IMR-90 (cell line): ENCODE data around the gene PCED1B. TPM values are rescaled to one million over a fixed set of nuclear protein-coding genes. Genes with fewer than 3 reads are reported as not detected.
"Not testable (repeated sequence)": the region's sequence is repeated elsewhere in the genome, so short reads cannot be mapped to it uniquely, and the experiment has no call there.

Experiments used
- ATAC-seq: fragments of 200-7000 bp; cut with Tn5 transposase; 2 replicates; pipeline ENCODE4 v1.9.1; 2020; ENCODE audit warnings: low read depth, mild to moderate bottlenecking, moderate library complexity
- BruUV-seq: library from RNA; stranded (reverse); fragments of 400-500 nt; replicated peaks from 2 replicates; lab custom pipeline; 2021; lab: Mats Ljungman, UMichigan
- CTCF ChIA-PET: fragments of 300-600 bp; formaldehyde crosslinking; extraction: SDS; loops from one replicate; lab custom pipeline; 2021; ENCODE audit warnings: antibody characterized with exemption; lab: Yijun Ruan, JAX
- POLR2A ChIA-PET: fragments of 300-600 bp; sonication (Branson Sonifier 250); formaldehyde crosslinking; loops from one replicate; lab custom pipeline; 2022; ENCODE audit warnings: antibody characterized with exemption; ENCODE audit not compliant: unreplicated experiment; lab: Charles Lee
- DNase-seq: peaks from one replicate; pipeline ENCODE4 v3.0.0; 2013
- H2AFZ ChIP-seq: replicated peaks from 2 replicates; pipeline ENCODE3; 2013; ENCODE audit warnings: low read length, mild to moderate bottlenecking; ENCODE audit not compliant: poor library complexity
- H2AK5ac ChIP-seq: 2 replicates; pipeline ENCODE4 v1.6.1; 2013; ENCODE audit warnings: low read depth, low read length, inconsistent platforms
- H2AK9ac ChIP-seq: replicated peaks from 2 replicates; pipeline ENCODE3; 2013; ENCODE audit warnings: mild to moderate bottlenecking, low read depth, low read length, moderate library complexity; ENCODE audit not compliant: poor library complexity
- H2BK120ac ChIP-seq: 2 replicates; pipeline ENCODE4 v1.6.1; 2013; ENCODE audit warnings: low read depth, low read length, inconsistent platforms
- H2BK15ac ChIP-seq: 3 replicates; pipeline ENCODE4 v1.6.1; 2013; ENCODE audit warnings: low read depth, low read length, inconsistent platforms
- H2BK20ac ChIP-seq: 2 replicates; pipeline ENCODE4 v1.6.1; 2013; ENCODE audit warnings: low read depth, mild to moderate bottlenecking, inconsistent platforms, low read length, moderate library complexity
- H2BK5ac ChIP-seq: 2 replicates; pipeline ENCODE4 v1.6.1; 2013; ENCODE audit warnings: mild to moderate bottlenecking, low read depth, low read length, inconsistent platforms; ENCODE audit not compliant: poor library complexity, severe bottlenecking
- H3K14ac ChIP-seq: replicated peaks from 2 replicates; pipeline ENCODE4 v1.6.1; 2013; ENCODE audit warnings: low read depth, low read length, inconsistent platforms
- H3K18ac ChIP-seq: 2 replicates; pipeline ENCODE4 v1.6.1; 2013; ENCODE audit warnings: low read depth, low read length, control low read depth
- H3K23ac ChIP-seq: 2 replicates; pipeline ENCODE4 v1.6.1; 2013; ENCODE audit warnings: low read depth, low read length, inconsistent platforms
- H3K27ac ChIP-seq: 2 replicates; pipeline ENCODE4 v1.5.1; 2013; ENCODE audit warnings: mild to moderate bottlenecking, control low read depth, low read length; ENCODE audit not compliant: insufficient read depth
- H3K27me3 ChIP-seq: 2 replicates; pipeline ENCODE4 v1.6.1; 2013; ENCODE audit warnings: low read length; ENCODE audit not compliant: control insufficient read depth, insufficient read depth
- H3K36me3 ChIP-seq: 2 replicates; pipeline ENCODE4 v1.6.1; 2013; ENCODE audit warnings: low read length, mixed read lengths; ENCODE audit not compliant: control insufficient read depth, insufficient read depth
- H3K4ac ChIP-seq: 2 replicates; pipeline ENCODE4 v1.6.1; 2013; ENCODE audit warnings: low read depth, low read length, inconsistent platforms
- H3K4me1 ChIP-seq: 2 replicates; pipeline ENCODE4 v1.6.1; 2013; ENCODE audit warnings: low read length, mixed read lengths; ENCODE audit not compliant: control insufficient read depth, insufficient read depth
- H3K4me2 ChIP-seq: 2 replicates; pipeline ENCODE4 v1.6.1; 2013; ENCODE audit warnings: low read depth, mild to moderate bottlenecking, control low read depth, low read length, moderate library complexity
- H3K4me3 ChIP-seq: 2 replicates; pipeline ENCODE4 v1.5.1; 2013; ENCODE audit warnings: low read depth, mild to moderate bottlenecking, control low read depth, low read length, moderate library complexity; ENCODE audit not compliant: insufficient read depth
- H3K56ac ChIP-seq: 2 replicates; pipeline ENCODE4 v1.6.1; 2013; ENCODE audit warnings: low read length, inconsistent platforms; ENCODE audit not compliant: insufficient read depth; ENCODE audit errors: extremely low read depth
- H3K79me1 ChIP-seq, 2 experiments: 2 replicates each; pipeline ENCODE4 v1.6.1; 2013; ENCODE audit warnings: low read length in 2 of 2, inconsistent platforms in 1 of 2, low read depth in 1 of 2
- H3K9ac ChIP-seq: 2 replicates; pipeline ENCODE4 v1.6.1; 2013; ENCODE audit warnings: low read depth, low read length, control low read depth
- H3K9me1 ChIP-seq: 2 replicates; pipeline ENCODE4 v1.6.1; 2013; ENCODE audit warnings: low read length, inconsistent platforms; ENCODE audit not compliant: insufficient read depth
- H3K9me3 ChIP-seq: 2 replicates; pipeline ENCODE4 v1.6.1; 2013; ENCODE audit warnings: low read length; ENCODE audit not compliant: control insufficient read depth, insufficient read depth
- H4K20me1 ChIP-seq: 2 replicates; pipeline ENCODE4 v1.6.1; 2013; ENCODE audit warnings: low read length, inconsistent platforms; ENCODE audit not compliant: insufficient read depth
- H4K5ac ChIP-seq: 2 replicates; pipeline ENCODE4 v1.6.1; 2013; ENCODE audit warnings: mild to moderate bottlenecking, low read depth, low read length, control low read depth
- H4K8ac ChIP-seq, 2 experiments: 2 replicates each; pipeline ENCODE4 v1.6.1; 2013; ENCODE audit warnings: low read depth in 2 of 2, low read length in 2 of 2, control low read depth in 1 of 2, inconsistent platforms in 1 of 2
- H4K91ac ChIP-seq: 2 replicates; pipeline ENCODE4 v1.6.1; 2013; ENCODE audit warnings: low read depth, low read length, inconsistent platforms; ENCODE audit not compliant: insufficient read depth
- WGBS, 2 experiments: methylation state at CpG; one replicate each; pipeline versions ENCODE4 v1.1.5 to v1.1.7; 2013; ENCODE audit warnings: missing lambda C conversion rate in 2 of 2; ENCODE audit not compliant: insufficient read length in 1 of 2; ENCODE audit errors: extremely low coverage in 2 of 2; 5-methylcytosine and 5-hydroxymethylcytosine counted together
- dilution Hi-C: fragments of 300-500 bp; cut with HindIII; formaldehyde crosslinking; loops from one replicate; pipeline ENCODE4 v1.14.3; 2018; ENCODE audit warnings: low sequenced_read_pairs; ENCODE audit not compliant: unreplicated experiment
- in situ Hi-C: fragments of 300-500 bp; cut with MboI; formaldehyde crosslinking; loops from 3 replicates; pipeline ENCODE4 v1.14.3; 2019; ENCODE audit warnings: low sequenced_read_pairs, inconsistent platforms, mixed read lengths
- intact Hi-C: fragments of 100-400 bp; cut with micrococcal nuclease; formaldehyde crosslinking; loops from 2 replicates; pipeline ENCODE4 v1.10.0; 2022
- polyA plus RNA-seq, 3 experiments: library from polyadenylated mRNA; depleted of rRNA; stranded (reverse); fragments of >200 nt; gene quantifications; 2 replicates each; pipeline ENCODE4 v1.2.3, GENCODE V29; 2012; ENCODE audit warnings: low replicate concordance in 1 of 3
- total RNA-seq: library from RNA; depleted of rRNA; stranded (reverse); fragments of >200 nt; gene quantifications from 2 replicates; pipeline ENCODE4 v1.2.3, GENCODE V29; 2012

Gene PCED1B
- total and polyA plus RNA-seq, 2 of the 4 experiments (the other 2 are of a cell fraction), result 0.36 to 2.6 TPM

- H3K4me1 ChIP-seq, dilution Hi-C loops, H3K23ac ChIP-seq, BruUV-seq, H3K9me1 ChIP-seq, H4K20me1 ChIP-seq, H3K4ac ChIP-seq, H2AFZ ChIP-seq, H2BK20ac ChIP-seq, H3K4me2 ChIP-seq, H2BK15ac ChIP-seq, H2AK5ac ChIP-seq, H2AK9ac ChIP-seq, intact Hi-C loops, H3K4me3 ChIP-seq, H3K56ac ChIP-seq, H3K14ac ChIP-seq, ATAC-seq, H3K27me3 ChIP-seq, H4K5ac ChIP-seq, H3K18ac ChIP-seq, H2BK5ac ChIP-seq, H3K9me3 ChIP-seq, H3K9ac ChIP-seq, H3K36me3 ChIP-seq, DNase-seq, H4K91ac ChIP-seq, in situ Hi-C loops, H3K27ac ChIP-seq, H2BK120ac ChIP-seq, H3K79me1 ChIP-seq, H4K8ac ChIP-seq: not testable (repeated sequence)
- ChIA-PET POLR2A (interaction anchor here (0.6 to 1.1 kb wide), 3 partner anchors 9 to 252 kb away, joined by 3 to 5 read pairs (median 4); no protein-coding TSS in a partner anchor), CTCF (interaction anchor here (0.6 to 0.7 kb wide), 2 partner anchors 15 to 83 kb away, joined by 4 read pairs; no protein-coding TSS in a partner anchor)
- WGBS, 2 experiments, result no CpG with 5 or more reads among the region's 11 CpGs
Observed at GRCh38 chr12:47182164-47182938, 102.9 kb downstream of the PCED1B start.
